ENCODE results near the gene ILDR1. TPM values are rescaled to one million over a fixed set of nuclear protein-coding genes. Genes with fewer than 3 reads are reported as not detected.

Gene ILDR1
- total RNA-seq, 6 experiments from 2014 or later, result 0.12 to 0.88 (median 0.33) TPM; not detected in 1

GRCh38 chr3:121998611-121999473 lies 23.2 kb downstream of the ILDR1 start:
- no peaks in the 10 kb centered on the region for H3K36me3 ChIP-seq
- H3K27me3 ChIP-seq, result no peaks in the 10 kb centered on the region
- H3K9me3 ChIP-seq, result no peaks in the 10 kb centered on the region
- H3K27ac ChIP-seq, result no peak overlapping the region
- intact Hi-C loops (cut with DNase I), result no loop called here
- peak in 2 of 4 donors; percentile 7 to 8 for ATAC-seq
- H3K4me1 ChIP-seq, result peaks cover 0 to 4% (median 0%) of the 10 kb centered on the region in 4 donors
- no peak for DNase-seq
- WGBS (ENCODE audit: insufficient coverage, low coverage, low lambda C conversion rate, missing lambda C conversion rate), result 64% methylated on average over 5 of the region's 6 CpGs
- TF ChIP-seq POLR2A (IDR thresholded peaks at IDR 0.05) (no peak), CTCF (IDR thresholded peaks at IDR 0.05) (no peak)
- no peak overlapping the region for H3K4me3 ChIP-seq

- Histone ChIP-seq H3K4me3 (no peak overlapping the region), H3K27ac (no peak overlapping the region), H3K4me1 (peaks cover 0 to 4% (median 0%) of the 10 kb centered on the region in 4 donors), H3K9me3 (no peaks in the 10 kb centered on the region), H3K27me3 (no peaks in the 10 kb centered on the region), H3K36me3 (no peaks in the 10 kb centered on the region)
- intact Hi-C loops (cut with DNase I), result no loop called here
- ATAC-seq (peak; percentile 40 to 71 (median 60)), DNase-seq (no peak)
- WGBS (ENCODE audit: insufficient coverage, low coverage, low lambda C conversion rate, missing lambda C conversion rate), result 59% methylated on average over 4 of the region's 4 CpGs
- TF ChIP-seq POLR2A (IDR thresholded peaks at IDR 0.05) (no peak), CTCF (IDR thresholded peaks at IDR 0.05) (no peak)
Measured at GRCh38 chr3:121998030-121998580, 23.9 kb downstream of the ILDR1 start.

GRCh38 chr3:121997372-121997771 lies 24.7 kb downstream of the ILDR1 start:
- no peaks in the 10 kb centered on the region for H3K9me3 ChIP-seq
- DNase-seq (no peak), ATAC-seq (no peak)
- H3K4me3 ChIP-seq, result no peak overlapping the region
- no peak for TF ChIP-seq POLR2A (IDR thresholded peaks at IDR 0.05)
- TF ChIP-seq CTCF (IDR thresholded peaks at IDR 0.05), result no peak
- H3K36me3 ChIP-seq, result no peaks in the 10 kb centered on the region
- 37% methylated on average over 2 of the region's 2 CpGs for WGBS (ENCODE audit: insufficient coverage, low coverage, low lambda C conversion rate, missing lambda C conversion rate)
- intact Hi-C loops (cut with DNase I), result no loop called here
- peaks cover 0 to 4% (median 0%) of the 10 kb centered on the region in 4 donors for H3K4me1 ChIP-seq
- no peak overlapping the region for H3K27ac ChIP-seq
- H3K27me3 ChIP-seq, result no peaks in the 10 kb centered on the region

- no peaks in the 10 kb centered on the region for H3K36me3 ChIP-seq
- intact Hi-C loops (cut with DNase I), result no loop called here
- 76% methylated on average over 2 of the region's 2 CpGs for WGBS (ENCODE audit: insufficient coverage, low coverage, low lambda C conversion rate, missing lambda C conversion rate)
- no peak overlapping the region for H3K4me3 ChIP-seq
- H3K4me1 ChIP-seq, result peaks cover 0 to under 1% (median 0%) of the 10 kb centered on the region in 4 donors
- H3K27ac ChIP-seq, result no peak overlapping the region
- TF ChIP-seq CTCF (IDR thresholded peaks at IDR 0.05), result no peak
- TF ChIP-seq POLR2A (IDR thresholded peaks at IDR 0.05), result no peak
- H3K27me3 ChIP-seq, result no peaks in the 10 kb centered on the region
- DNase-seq (no peak), ATAC-seq (no peak)
- H3K9me3 ChIP-seq, result no peaks in the 10 kb centered on the region
Measured at GRCh38 chr3:121996441-121996840, 25.6 kb downstream of the ILDR1 start.
